ENCODE measurements around the gene SLC26A11.
"Not testable (repeated sequence)": the region's sequence is repeated elsewhere in the genome, so short reads cannot be mapped to it uniquely, and the experiment has no call there.

SLC26A11 gene

GRCh38 chr17:80287806-80288567 is 67.8 kb downstream of the SLC26A11 start:
- DNase-seq = no peak

GRCh38 chr17:80289616-80290015 is 69.4 kb downstream of the SLC26A11 start:
- DNase-seq = no peak

GRCh38 chr17:80290156-80290555 is 69.9 kb downstream of the SLC26A11 start:
- no peak for DNase-seq

GRCh38 chr17:80291260-80291659 is 71.0 kb downstream of the SLC26A11 start:
- DNase-seq = no peak

- no peak for DNase-seq
Measured at GRCh38 chr17:80291691-80292487, 71.7 kb downstream of the SLC26A11 start.

- no peak for DNase-seq
Measured at GRCh38 chr17:80292521-80292971, 72.3 kb downstream of the SLC26A11 start.

GRCh38 chr17:80294210-80294609 is 74.0 kb downstream of the SLC26A11 start:
- no peak for DNase-seq

GRCh38 chr17:80294653-80295052 is 74.4 kb downstream of the SLC26A11 start:
- no peak for DNase-seq

GRCh38 chr17:80295146-80295545 is 74.9 kb downstream of the SLC26A11 start:
- DNase-seq = no peak

GRCh38 chr17:80295559-80295958 is 75.3 kb downstream of the SLC26A11 start:
- no peak for DNase-seq

- no peak for DNase-seq
Measured at GRCh38 chr17:80296221-80296620, 76.0 kb downstream of the SLC26A11 start.

GRCh38 chr17:80297996-80298560 is 77.9 kb downstream of the SLC26A11 start:
- DNase-seq = no peak

- DNase-seq = not testable (repeated sequence)
Measured at GRCh38 chr17:80299350-80300100, 79.3 kb downstream of the SLC26A11 start.

GRCh38 chr17:80300756-80301155 is 80.5 kb downstream of the SLC26A11 start:
- DNase-seq = not testable (repeated sequence)

Data from SHP77 treated with DMSO at 0.1 percent for 48 hours (cell line).